Measurements from ENCODE around the gene MESD. TPM values are rescaled to one million over a fixed set of nuclear protein-coding genes. Genes with fewer than 3 reads are reported as not detected.
A peak's percentile ranks its signal among the peaks of the same experiment; 100 is the strongest.

The MESD gene
- total and polyA plus RNA-seq, 2 of the 4 experiments (the other 2 are of a cell fraction): 10.0 to 14.0 TPM

DNA sequence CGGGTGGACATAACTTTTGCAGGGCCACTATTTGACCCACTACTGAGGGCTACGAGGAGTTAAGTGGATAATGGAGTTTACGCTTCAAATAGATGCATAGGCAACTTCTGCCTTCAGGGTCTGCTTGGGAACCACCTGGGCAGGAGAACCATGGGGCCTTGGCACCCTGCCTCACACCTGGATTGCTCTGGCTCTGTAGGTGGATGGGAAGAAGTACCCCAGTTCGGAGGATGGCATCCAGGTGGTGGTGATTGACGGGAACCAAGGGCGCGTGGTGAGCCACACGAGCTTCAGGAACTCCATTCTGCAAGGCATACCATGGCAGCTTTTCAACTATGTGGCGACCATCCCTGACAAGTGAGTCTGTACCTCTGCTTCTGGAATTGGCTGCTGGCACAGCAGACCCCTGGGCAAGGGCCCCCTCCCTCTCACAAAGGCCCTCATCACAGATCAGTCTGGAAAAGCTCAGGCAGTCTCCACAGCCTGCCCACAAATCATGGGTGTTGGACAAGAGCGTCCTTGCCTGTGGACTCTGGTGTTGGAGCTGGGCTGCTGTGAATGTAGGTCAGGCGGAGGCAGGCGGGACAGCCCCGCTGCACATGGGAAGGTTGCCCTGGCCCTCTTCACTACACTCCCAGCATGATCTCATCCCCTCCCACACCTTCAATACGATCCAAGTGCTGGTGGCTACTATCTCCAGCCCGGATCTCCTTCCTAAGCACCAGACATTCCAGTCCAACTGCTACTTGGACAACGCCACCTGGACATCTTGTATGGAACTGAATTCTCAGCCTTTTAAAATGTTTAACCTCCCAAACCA, 46.7 kb downstream of the MESD start:
- no peak overlapping the region for H3K23ac ChIP-seq (ENCODE audit: low read depth, low read length)
- H2BK20ac ChIP-seq (ENCODE audit: low read depth, low read length): no peak overlapping the region
- H4K8ac ChIP-seq (ENCODE audit: low read depth in 2 of 2, low read length in 2 of 2): no peak overlapping the region
- no peak overlapping the region for H2AFZ ChIP-seq (replicated peaks; ENCODE audit: low read length, poor library complexity)
- POLR2A ChIA-PET (ENCODE audit: unreplicated experiment): no interaction called here
- H3K18ac ChIP-seq (ENCODE audit: low read depth, low read length): no peak overlapping the region
- in situ Hi-C loops (cut with MboI; ENCODE audit: low sequenced_read_pairs): no loop called here
- no peak overlapping the region for H2AK9ac ChIP-seq (replicated peaks; ENCODE audit: low read depth, low read length, poor library complexity)
- no peak for ATAC-seq (ENCODE audit: low read depth)
- dilution Hi-C loops (cut with HindIII; ENCODE audit: low sequenced_read_pairs, unreplicated experiment): no loop called here
- H4K5ac ChIP-seq (ENCODE audit: low read depth, low read length): no peak overlapping the region
- H3K9ac ChIP-seq (ENCODE audit: low read depth, low read length): no peak overlapping the region
- no peak overlapping the region for H4K91ac ChIP-seq (ENCODE audit: insufficient read depth, low read depth, low read length)
- H3K4me1 ChIP-seq (ENCODE audit: control insufficient read depth, insufficient read depth, low read length): no peaks in the 10 kb centered on the region
- DNase-seq: peak; percentile 33
- no peaks in the 10 kb centered on the region for H3K9me3 ChIP-seq (ENCODE audit: control insufficient read depth, insufficient read depth, low read length)
- H3K56ac ChIP-seq (ENCODE audit: extremely low read depth, insufficient read depth, low read length): no peak overlapping the region
- no peak overlapping the region for H3K4me2 ChIP-seq (ENCODE audit: low read depth, low read length)
- no peaks in the 10 kb centered on the region for H3K79me1 ChIP-seq (ENCODE audit: low read depth in 1 of 2, low read length in 2 of 2)
- no peak overlapping the region for H2BK15ac ChIP-seq (ENCODE audit: low read depth, low read length)
- no peak overlapping the region for H3K4ac ChIP-seq (ENCODE audit: low read depth, low read length)
- no peak overlapping the region for H3K14ac ChIP-seq (replicated peaks; ENCODE audit: low read depth, low read length)
- H3K27ac ChIP-seq (ENCODE audit: insufficient read depth, low read length): no peak overlapping the region
- H2BK5ac ChIP-seq (ENCODE audit: low read depth, low read length, poor library complexity, severe bottlenecking): no peak overlapping the region
- H3K9me1 ChIP-seq (ENCODE audit: insufficient read depth, low read length): peaks cover 15% of the 10 kb centered on the region; the same call in 1 of the 2 replicates
- H3K4me3 ChIP-seq (ENCODE audit: insufficient read depth, low read depth, low read length): no peak overlapping the region
- H3K27me3 ChIP-seq (ENCODE audit: control insufficient read depth, insufficient read depth, low read length): no peaks in the 10 kb centered on the region
- WGBS, 2 experiments (ENCODE audit: extremely low coverage in 2 of 2, insufficient read length in 1 of 2): 89% methylated on average over 4 of the region's 16 CpGs; no CpG with 5 or more reads in 1 of the 2 experiments
- CTCF ChIA-PET: no interaction called here
- H3K36me3 ChIP-seq (ENCODE audit: control insufficient read depth, insufficient read depth, low read length): peaks cover 88% of the 10 kb centered on the region
- H2BK120ac ChIP-seq (ENCODE audit: low read depth, low read length): no peak overlapping the region
- no peak for TF ChIP-seq MXI1 (IDR thresholded peaks at IDR 0.05; ENCODE audit: borderline replicate concordance, low read depth, low read length)
- no peak for TF ChIP-seq CHD1 (IDR thresholded peaks at IDR 0.05; ENCODE audit: low read depth, low read length)
- no peak for TF ChIP-seq RAD21 (IDR thresholded peaks at IDR 0.05; ENCODE audit: low read length)
- TF ChIP-seq RCOR1 (IDR thresholded peaks at IDR 0.05; ENCODE audit: insufficient replicate concordance, low read length): no peak
- TF ChIP-seq POLR2A (IDR thresholded peaks at IDR 0.05; ENCODE audit: low read depth, low read length): no peak
- no peak for TF ChIP-seq MAZ (IDR thresholded peaks at IDR 0.05; ENCODE audit: borderline replicate concordance, low read depth, low read length)
- TF ChIP-seq, protein P1, sequence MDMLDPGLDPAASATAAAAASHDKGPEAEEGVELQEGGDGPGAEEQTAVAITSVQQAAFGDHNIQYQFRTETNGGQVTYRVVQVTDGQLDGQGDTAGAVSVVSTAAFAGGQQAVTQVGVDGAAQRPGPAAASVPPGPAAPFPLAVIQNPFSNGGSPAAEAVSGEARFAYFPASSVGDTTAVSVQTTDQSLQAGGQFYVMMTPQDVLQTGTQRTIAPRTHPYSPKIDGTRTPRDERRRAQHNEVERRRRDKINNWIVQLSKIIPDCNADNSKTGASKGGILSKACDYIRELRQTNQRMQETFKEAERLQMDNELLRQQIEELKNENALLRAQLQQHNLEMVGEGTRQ (IDR thresholded peaks at IDR 0.05; ENCODE audit: low read depth, low read length): no peak
- TF ChIP-seq MAFK (IDR thresholded peaks at IDR 0.05; ENCODE audit: low read depth, low read length): no peak
- TF ChIP-seq, protein P2, sequence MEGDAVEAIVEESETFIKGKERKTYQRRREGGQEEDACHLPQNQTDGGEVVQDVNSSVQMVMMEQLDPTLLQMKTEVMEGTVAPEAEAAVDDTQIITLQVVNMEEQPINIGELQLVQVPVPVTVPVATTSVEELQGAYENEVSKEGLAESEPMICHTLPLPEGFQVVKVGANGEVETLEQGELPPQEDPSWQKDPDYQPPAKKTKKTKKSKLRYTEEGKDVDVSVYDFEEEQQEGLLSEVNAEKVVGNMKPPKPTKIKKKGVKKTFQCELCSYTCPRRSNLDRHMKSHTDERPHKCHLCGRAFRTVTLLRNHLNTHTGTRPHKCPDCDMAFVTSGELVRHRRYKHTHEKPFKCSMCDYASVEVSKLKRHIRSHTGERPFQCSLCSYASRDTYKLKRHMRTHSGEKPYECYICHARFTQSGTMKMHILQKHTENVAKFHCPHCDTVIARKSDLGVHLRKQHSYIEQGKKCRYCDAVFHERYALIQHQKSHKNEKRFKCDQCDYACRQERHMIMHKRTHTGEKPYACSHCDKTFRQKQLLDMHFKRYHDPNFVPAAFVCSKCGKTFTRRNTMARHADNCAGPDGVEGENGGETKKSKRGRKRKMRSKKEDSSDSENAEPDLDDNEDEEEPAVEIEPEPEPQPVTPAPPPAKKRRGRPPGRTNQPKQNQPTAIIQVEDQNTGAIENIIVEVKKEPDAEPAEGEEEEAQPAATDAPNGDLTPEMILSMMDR (conservative IDR thresholded peaks at IDR 0.05; ENCODE audit: low read depth, low read length): no peak
- no peak for TF ChIP-seq BHLHE40 (IDR thresholded peaks at IDR 0.05; ENCODE audit: low read depth, low read length)
- TF ChIP-seq CEBPB (IDR thresholded peaks at IDR 0.05; ENCODE audit: low read depth, low read length): no peak
- no peak for TF ChIP-seq SMC3 (IDR thresholded peaks at IDR 0.05; ENCODE audit: low read depth, low read length)
- no peak for TF ChIP-seq RFX5 (IDR thresholded peaks at IDR 0.05; ENCODE audit: low read depth, low read length)
- peaks cover 43% of the 10 kb centered on the region for H4K20me1 ChIP-seq (ENCODE audit: insufficient read depth, low read length)
- no peak overlapping the region for H2AK5ac ChIP-seq (ENCODE audit: low read depth, low read length)
- no TSS peak for BruUV-seq (replicated peaks)
- intact Hi-C loops (cut with micrococcal nuclease): no loop called here

Data from IMR-90 (cell line).